ENCODE measurements around the gene DGKE.

The DGKE gene

DNA sequence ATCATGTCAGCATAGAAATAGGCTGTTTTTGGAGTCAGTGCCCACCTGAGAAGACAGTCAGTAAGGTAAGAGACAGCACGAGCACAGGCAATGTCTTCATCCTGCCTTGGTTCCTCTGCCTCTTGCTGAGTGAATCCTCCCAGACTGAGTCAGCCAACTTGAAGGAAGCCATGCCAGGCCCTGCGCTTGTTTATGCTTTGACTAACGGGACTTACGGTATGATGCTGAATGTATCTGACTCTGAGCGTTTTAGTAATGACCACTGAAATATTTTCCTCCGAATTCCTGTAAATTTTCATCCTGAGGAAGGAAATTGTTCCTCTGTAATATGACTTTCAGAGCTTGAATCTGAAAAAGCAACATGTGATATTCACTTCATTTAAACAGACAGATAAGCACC is 18.2 kb upstream of the DGKE start:
- DNase-seq (ENCODE audit: low read depth) = no peak

DNA sequence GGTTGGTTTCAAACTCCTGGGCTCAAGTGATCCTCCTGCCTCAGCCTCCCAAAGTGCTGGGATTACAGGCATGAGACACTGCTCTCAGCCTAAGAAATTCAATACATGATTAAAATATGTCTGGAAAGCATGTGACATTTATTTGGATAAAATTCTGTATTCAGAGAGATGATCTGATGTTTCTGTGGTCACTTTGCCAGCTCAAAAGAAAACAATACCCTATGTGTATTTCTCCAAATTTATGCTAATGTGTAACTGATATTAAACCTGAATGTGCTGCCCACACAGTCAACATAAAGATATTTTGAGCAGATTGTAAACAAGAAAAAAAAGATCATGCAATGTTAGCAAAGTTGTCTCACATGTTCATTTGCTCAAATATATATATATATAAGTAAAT is 16.9 kb upstream of the DGKE start:
- DNase-seq (ENCODE audit: low read depth) = no peak

DNA sequence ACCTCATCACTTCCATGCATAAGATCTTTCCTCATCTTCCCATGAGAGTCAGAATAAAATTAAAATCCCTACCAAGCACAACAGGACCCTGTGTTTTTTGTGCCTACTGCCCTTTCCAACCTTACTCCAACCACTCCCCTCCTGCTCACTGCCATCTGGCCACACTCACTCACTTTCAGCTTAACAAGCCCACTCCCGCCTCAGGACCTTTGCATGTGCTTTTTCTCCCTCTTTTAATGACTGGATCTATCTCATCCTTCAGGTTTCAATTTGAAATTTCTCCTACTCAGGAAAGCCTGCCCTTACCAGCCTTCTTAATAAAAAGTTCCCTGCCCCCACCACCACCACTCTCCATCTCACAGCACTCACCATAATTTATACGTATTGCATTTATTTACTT is 14.9 kb upstream of the DGKE start:
- DNase-seq (ENCODE audit: low read depth) = no peak

DNA sequence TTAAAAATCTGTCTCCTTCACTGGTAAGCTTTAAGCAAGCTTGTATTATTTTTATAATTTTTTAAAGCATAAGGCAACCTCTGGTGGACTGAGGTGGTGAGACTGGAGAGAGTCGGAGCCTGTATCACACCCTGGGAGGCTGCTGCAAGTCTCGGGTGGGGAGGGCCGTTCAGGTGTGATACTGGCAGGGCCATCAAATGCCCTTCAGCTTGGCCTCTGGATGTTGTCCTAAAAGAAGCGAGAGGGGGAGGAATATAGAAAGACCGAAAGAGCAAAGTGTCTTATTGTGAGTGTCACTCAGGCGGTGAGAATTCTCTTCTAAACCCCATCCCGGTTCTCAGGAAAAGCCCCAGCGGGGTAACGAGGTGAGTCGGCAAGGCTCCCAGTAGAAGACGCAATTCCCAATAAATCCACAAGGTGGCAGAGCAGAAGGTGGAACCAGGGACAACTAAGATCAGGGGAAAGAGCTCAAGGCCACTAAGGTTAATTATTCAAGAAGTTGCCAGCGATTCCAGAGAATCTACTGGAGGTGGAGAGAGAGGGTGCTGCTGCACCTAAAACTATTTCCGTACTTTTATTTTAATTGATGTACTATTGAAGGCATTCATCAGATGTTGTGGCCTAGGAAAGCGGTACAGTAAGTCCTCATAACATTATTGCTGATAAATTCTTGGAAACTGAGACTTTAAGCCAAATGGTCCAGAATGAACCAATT is 14.4 kb upstream of the DGKE start:
- DNase-seq (ENCODE audit: low read depth) = peak; percentile 65

DNA sequence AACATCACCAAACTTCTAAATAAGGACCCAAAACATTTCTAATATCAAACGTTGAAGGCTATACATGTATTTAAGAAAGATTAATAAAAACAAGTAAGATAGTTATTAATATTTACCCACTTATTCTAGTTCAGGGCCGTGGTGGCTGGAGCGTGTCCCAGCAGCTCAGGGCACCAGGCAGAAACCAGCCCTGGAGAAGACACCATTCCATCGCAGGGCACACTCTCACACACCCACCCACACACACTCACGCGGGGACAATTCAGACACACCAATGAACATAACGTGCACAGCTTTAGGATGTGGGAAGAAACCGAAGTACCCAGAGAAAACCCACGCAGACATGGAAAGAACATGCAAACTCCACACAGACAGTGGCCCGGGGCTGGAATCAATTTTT is 13.7 kb upstream of the DGKE start:
- no peak for DNase-seq (ENCODE audit: low read depth)

DNA sequence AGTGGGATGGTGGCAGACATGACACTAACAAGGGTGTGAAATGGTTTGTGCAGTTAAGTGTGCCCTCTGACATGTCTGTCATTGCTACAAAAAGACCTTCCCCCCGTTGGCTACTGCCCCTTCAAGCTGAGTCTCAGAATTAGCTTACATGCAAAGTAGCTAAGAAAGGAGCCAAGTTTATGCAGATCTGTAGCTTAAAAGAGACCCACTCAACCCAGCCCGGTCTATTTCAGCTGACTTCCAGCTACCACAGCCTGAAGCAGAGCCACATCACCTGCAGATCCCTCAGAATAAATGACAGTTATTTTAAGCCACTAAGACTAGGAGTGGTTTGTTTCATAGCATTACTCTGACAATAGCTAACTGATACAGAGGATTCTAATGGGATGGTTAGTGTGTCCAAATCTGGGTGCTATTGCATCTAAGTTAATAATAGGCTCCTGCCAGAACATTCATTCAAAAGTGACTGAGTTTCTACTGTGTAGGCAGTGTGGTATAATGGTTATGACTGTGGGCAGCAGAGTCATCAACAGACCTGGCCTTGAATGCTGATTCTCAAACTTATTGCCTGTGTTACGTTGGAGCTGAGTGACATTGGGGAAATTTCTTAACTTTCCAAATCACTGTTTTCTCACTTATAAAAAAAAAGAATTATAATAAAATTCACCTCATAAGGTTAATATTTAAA is 12.0 kb upstream of the DGKE start:
- DNase-seq (ENCODE audit: low read depth) = no peak

DNA sequence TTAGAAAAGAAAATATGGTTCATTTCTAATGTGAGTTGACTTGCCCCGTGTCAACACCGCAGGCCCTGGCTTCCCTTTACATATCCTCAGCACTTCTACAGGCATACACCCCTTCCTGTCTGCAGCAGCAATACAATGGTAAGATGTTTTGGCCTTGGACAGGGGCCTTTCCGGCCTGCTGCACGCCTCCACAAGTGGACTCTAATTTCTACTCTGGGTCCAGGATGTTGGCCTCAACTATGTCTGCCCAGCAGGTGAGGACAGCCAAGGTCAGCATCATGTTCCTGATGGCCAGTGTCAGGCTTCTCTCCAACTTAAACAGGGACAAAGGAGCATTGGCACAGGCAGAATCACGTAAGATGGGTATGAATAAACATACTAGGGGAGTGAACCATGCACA is 11.2 kb upstream of the DGKE start:
- no peak for DNase-seq (ENCODE audit: low read depth)

DNA sequence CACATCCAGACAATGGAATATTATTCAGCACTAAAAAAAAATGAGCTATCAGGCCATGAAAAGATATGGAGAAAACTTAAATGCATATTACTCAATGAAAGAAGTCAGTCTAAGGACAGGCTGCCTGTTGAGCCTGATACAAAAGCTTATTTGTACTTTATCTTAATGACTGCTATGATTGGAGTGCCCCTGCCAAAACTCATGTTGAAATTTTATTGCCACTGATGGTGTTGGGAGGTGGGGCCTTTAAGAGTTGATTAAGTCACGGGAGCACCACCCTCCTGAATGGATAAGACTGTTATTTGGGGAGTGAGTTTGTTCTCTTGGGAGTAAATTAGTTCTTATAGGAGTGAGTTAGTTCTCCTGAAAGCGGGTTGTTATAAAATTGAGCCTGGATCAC is 10.1 kb upstream of the DGKE start:
- no peak for DNase-seq (ENCODE audit: low read depth)

DNA sequence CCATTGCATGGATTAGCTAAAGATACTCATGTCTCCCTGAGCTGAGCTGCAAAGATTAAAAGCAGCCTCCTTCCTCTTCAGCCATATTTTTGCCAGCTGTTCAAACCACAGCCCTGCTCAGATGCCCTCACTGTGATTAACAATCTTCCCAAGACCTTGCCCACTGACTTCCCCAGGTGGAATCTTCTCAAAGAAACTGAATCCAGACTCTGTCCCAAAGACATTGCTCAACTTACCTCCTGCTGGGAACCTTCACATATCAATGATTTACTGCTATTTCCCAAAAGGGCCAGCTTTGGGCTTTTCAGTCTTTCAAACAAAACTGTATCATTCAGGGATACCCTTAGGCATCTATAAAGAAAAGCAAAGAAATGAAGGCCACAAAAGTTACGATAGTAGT is 9.4 kb upstream of the DGKE start:
- DNase-seq (ENCODE audit: low read depth) = no peak

DNA sequence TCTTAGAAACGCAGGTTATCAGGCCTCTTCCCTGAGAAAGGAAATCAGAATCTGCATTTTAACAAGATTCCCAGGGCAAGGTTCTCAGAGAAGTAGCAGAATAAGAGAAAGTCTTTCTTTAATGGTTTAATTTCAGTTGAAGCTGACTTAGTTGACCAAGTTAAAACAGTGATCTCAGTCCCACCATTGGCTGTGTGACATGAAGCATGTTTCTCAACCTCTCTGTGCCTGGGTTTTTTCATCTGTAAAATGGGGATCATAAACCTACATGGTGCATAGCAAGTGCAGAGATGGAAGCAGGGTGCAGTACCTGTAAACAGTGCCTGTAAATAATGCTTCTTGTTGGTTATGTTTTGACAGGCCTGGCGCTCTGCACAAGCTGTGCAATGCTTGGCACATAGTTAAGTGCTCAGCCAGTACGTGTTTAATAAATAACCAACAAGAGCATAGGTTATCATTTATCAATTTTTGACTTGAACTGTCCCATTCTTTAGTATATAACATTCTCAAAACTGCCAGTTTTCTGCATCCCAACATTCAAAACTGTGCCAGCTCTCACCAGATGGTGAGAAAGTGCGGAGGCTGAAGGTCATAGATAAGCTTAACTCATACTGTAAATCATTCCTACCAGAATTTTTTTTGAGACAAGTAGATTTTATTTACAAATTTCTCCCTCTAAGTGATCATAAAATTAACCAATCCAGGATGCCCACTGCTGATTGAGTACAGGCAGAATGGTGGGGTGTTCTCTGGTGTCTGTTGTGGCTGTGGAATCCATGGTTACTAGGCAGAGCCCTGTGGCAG is 7.1 kb upstream of the DGKE start:
- no peak for DNase-seq (ENCODE audit: low read depth)

DNA sequence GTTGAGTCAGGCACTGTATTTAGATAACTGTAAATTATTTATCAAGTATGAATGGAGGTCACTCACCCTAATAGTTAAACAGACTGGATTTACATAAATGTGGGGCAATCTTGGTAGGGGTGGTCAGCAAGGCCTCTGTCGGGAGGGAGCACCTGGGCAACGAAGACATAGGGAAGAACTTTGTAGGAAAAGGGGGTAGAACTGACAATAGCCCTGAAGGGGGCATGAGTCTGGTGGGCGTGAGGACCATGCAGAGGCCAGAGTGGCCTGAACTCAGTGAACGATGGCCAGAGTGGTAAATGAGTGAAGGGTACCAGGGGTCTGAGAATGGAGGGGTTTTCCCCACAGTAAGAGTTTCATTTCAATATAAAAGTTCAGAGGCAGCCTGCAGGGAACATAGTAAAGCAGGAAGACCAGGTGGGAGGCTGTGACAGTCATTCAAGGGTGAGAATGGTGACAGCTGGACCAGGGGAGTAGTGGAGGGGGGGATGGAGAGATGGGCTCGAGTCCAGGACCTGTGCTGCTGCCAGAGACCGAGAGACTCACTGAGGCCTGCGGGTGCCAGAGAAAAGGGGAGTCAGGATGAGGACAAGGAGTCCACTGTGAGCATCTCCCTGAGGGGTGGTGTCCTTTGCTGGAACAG is 3.1 kb upstream of the DGKE start:
- no peak for DNase-seq (ENCODE audit: low read depth)

DNA sequence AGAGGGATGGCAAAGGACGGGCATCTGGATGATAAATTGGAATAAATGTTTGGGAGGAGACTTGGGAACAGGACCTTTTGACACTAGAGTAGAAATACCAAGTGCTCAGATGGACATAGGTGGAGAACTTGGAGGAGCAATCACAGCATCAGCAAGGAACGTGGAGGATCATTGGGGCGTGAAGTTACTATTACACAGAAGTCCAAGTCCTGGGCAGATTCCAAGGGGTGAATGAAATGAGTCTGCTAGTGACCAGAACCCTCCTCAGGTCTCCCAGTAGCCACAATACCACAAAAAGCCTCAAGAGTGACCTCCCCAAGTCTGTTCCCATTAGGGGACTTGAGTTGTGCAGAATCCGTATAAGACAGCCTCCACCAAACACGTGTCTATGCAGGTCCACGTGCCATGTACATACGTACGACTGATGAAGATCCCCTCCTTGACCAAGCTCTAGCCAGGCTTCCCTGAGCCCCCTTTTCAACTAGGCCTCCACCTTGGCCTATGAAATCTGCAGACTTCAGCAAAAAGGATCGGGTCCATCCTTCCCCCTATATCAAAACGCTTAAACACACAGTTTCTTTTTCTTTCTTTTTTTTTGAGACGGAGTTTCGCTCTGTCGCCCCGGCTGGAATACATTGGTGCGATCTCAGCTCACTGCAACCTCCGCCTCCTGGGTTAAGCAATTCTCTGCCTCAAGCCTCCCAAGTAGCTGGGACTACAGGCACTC is 2.4 kb upstream of the DGKE start:
- DNase-seq (ENCODE audit: low read depth) = no peak

DNA sequence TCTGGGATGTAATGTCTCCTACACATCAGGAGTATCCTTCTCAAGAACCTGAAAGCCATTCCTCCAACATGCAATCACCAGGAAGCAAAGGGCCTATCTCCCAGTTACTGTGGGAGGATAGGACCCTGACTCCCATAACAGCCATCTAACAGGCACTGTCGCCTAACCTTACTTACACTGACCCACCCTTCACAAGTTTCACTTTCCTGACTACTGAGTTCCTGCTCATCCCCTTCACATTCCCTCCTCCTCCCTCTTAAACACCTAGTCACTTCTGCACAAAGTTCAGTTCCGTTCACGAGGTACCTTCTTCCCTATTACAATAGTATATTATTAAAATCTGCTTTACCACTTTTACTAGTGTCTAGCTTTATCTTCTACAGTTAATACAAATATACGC is 1.5 kb upstream of the DGKE start:
- no peak for DNase-seq (ENCODE audit: low read depth)

DNA sequence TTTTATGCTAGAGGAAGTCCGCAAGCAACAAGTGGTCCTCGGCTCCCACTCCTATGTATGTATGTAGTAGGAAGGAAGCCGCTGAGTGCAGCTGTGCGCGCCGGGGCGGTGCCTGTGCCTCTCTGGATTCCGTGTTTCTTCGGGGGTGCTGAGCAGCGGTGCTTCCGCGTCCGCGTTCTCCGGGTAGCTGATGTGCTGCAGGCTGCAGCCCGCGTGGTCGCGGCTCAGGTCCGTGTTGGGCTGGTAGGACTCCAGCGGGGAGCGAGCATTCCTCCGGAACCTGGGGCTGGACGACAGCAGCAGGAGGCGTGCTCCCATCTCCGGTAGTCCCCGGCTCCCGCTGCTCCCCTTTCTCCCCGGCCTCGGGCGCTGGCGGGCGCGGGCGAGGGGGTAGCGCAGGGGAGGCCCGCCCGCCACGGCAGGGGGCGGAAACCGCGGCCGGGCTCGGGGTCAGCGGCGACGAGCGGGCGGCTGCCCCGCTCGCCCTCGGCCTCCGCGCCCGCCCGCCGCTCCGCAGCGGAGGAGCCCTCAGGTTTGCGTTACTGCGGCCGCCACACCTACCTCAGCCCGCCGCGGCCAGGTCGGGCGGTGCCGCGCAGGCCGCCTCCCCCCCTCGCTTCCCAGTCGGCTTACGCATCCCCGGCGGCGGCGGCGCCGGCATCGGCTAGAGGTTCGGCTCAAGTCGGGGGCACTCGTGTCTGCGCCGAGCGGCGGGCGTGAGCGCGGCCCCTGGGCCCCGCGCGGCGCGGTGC is 718 bp upstream of the DGKE start:
- peak; percentile 51 for DNase-seq (ENCODE audit: low read depth)

DNA sequence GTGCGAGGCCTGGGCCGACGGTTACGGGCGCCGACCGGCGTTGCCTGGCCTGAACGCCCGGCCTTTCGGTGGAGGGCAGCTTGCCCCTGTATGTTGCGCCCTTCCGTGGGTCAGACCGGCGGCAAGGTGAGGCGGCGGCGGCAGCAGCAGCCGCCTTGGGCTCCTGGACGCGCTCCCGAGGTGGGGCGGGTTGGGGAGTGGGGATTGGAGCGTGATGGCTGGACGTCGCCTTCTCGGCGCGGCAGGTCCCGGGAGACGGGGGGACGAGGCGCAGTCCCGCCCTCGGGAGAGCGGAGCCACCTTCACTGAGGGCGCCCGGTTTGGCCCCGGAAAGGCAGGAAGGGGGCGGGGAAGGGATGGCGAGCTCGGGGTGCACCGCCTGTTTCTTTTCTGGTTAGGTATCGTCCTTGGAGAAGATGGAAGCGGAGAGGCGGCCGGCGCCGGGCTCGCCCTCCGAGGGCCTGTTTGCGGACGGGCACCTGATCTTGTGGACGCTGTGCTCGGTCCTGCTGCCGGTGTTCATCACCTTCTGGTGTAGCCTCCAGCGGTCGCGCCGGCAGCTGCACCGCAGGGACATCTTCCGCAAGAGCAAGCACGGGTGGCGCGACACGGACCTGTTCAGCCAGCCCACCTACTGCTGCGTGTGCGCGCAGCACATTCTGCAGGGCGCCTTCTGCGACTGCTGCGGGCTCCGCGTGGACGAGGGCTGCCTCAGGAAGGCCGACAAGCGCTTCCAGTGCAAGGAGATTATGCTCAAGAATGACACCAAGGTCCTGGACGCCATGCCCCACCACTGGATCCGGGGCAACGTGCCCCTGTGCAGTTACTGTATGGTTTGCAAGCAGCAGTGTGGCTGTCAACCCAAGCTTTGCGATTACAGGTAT is 671 bp downstream of the DGKE start:
- DNase-seq (ENCODE audit: low read depth) = peak; percentile 56

DNA sequence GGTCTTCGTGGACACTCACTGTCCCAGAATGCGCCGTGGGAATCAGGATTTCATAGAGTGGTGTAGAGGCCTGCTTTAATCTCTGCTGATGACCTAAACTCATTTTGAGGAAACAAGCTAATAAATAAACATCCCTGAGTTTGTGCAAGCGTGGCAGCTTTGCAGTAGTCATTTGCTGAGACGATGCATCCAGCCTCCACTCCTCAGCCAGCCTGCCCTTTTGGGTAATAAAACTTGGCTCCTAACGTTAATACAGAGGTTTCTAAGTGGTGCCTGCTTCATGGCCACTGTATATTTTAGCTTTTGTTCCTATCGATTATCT is 1.3 kb downstream of the DGKE start:
- no peak for DNase-seq (ENCODE audit: low read depth)

DNA sequence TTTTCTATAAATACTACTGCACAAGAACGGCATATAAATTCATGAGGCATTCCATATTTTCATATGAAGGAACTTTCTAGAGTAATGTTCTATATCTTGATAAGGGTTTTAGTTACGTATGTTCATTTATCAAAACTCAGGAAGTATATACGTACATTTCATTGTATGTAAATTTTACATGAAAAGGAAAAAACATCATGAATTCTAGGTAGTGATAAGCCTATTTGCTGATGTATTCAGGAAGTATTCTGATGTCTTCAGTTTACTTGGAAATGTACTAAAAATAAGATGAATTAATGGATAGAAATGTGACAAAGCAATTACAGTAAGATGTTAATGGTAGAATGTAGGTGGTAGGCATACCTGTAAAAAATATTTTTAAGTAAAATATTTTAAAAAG is 4.7 kb downstream of the DGKE start:
- no peak for DNase-seq (ENCODE audit: low read depth)

DNA sequence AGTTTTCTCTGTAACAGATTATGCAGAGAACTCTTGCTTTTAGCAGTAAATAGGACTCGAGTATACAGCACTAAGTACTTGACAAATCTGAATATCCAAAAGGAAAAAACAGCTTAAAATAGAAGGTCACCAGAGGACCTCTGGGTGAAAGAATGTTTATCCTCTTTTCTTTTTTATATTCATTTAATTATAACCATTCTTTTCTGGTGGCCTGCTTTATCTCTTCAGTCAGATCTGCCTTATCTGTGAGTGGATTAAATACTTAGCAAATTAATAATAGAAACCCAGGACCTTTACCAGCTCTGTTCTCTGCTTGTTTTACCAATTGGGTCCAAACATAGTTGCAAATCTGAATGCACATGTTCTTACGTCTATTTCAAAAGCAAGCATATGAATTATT is 8.6 kb downstream of the DGKE start:
- DNase-seq (ENCODE audit: low read depth) = no peak

DNA sequence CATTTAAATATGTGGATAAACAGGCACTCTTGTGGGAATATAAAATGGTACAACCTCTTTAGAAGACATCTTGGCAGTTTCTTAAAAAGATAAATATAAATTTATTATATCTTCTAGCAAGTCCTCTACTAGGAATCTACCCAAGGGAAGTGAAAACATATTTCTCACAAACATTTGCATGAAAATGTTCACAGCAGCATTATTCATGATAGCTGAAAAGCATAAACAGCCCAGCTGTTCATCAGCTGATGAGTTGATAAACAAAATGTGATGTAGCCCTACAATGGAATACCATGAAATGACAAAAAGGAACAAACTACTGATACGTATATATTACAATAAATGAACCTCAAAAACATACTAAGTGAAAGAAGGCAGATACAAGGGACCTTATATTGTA is 12.0 kb downstream of the DGKE start:
- DNase-seq (ENCODE audit: low read depth) = no peak

DNA sequence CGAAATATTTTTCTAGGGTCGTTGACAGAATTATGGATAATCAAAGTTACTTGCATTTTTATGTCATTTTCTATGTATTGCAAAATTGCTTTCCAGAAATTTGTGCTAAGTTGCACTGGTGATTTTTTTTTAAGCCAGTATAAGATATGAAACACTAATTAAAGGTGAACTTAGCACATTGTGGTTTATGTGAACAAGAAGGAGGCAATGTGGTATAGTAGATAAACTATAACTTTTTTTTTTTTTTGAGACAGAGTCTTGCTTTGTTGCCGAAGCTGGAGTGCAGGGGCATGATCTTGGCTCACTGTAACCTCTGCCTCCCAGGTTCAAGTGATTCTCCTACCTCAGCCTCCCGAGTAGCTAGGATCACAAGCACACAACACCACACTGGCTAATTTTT is 13.2 kb downstream of the DGKE start:
- no peak for DNase-seq (ENCODE audit: low read depth)

DNA sequence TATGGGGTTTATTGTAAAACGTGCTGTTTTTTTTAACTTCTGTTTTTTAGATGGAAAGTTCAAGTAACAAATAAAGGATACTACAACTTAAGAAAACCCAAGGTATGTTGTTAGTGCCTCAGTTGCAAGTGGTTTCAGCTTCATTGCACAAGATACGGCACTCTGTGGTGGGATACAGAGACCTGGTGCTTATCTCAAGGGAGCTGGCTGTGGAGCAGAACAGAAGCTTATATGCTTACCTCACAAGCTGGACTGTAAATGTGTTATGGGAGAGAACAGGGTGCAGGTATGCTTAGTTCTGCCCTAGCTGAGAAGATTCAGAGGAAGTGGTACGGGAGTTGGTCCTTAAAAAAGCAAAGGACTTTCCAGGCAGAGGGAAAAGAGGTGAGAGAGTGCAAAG is 15.2 kb downstream of the DGKE start:
- no peak for DNase-seq (ENCODE audit: low read depth)

Data from activated T-cell treated with anti-CD3 and anti-CD28 coated beads for 24 hours (primary cell).